Psoas muscle (tissue), 8 donors: ENCODE data around the gene PIP4K2C. TPM values are rescaled to one million over a fixed set of nuclear protein-coding genes. Genes with fewer than 3 reads are reported as not detected.

Experiments used
- ATAC-seq, 4 donors: fragments of 200-7000 bp; cut with Tn5 transposase; one replicate each; pipeline ENCODE4 v1.9.1; 2020; ENCODE audit warnings: moderate library complexity in 3 of 4, mild to moderate bottlenecking in 2 of 4
- DNase-seq, 2 donors: peaks; one replicate each; pipeline ENCODE4 v3.0.0-alpha.2; 2020
- H3K27ac ChIP-seq: fragments of 200-600 bp; one replicate; pipeline ENCODE4 v1.8.0; 2022
- H3K27me3 ChIP-seq, 3 donors: fragments of 200-600 bp in 1 of 3; one replicate each; pipeline versions ENCODE4 v1.6.1 to v1.8.0; 2013 to 2022; ENCODE audit warnings: low read length in 2 of 3, mild to moderate bottlenecking in 2 of 3, moderate library complexity in 1 of 3; ENCODE audit not compliant: insufficient read depth in 3 of 3
- H3K36me3 ChIP-seq, 2 donors: fragments of 200-600 bp in 1 of 2; one replicate each; pipeline versions ENCODE4 v1.6.1 to v1.8.0; 2013 to 2022; ENCODE audit warnings: low read depth in 1 of 2, mild to moderate bottlenecking in 1 of 2, moderate library complexity in 1 of 2; ENCODE audit not compliant: insufficient read depth in 1 of 2
- H3K4me1 ChIP-seq: fragments of 200-600 bp; one replicate; pipeline ENCODE4 v1.8.0; 2022
- H3K4me3 ChIP-seq: fragments of 200-600 bp; one replicate; pipeline ENCODE4 v1.8.0; 2022; ENCODE audit warnings: mild to moderate bottlenecking
- H3K9me3 ChIP-seq: fragments of 200-600 bp; one replicate; pipeline ENCODE4 v1.8.0; 2022
- WGBS, 3 donors: extraction: QIAGEN DNeasy Blood & Tissue Kit; methylation state at CpG; one replicate each; pipeline versions ENCODE4 v1.1.6 to v1.1.7; 2013; 5-methylcytosine and 5-hydroxymethylcytosine counted together
- intact Hi-C, 2 donors: fragments of 100-400 bp; cut with DNase I; formaldehyde crosslinking; loops; one replicate each; pipeline versions ENCODE4 v1.11.0 to v1.14.2; 2022
- polyA plus RNA-seq, 3 donors: library from polyadenylated mRNA; stranded (reverse); fragments of 200-250 nt; gene quantifications; one replicate each; pipeline ENCODE4 v1.2.3, GENCODE V29; 2013
- total RNA-seq, 4 donors: library from RNA; stranded (reverse); fragmentation: NEBNext Ultra II Directional in 2 of 4; extraction: Animal tissue kit (Norgen Biotek cat#: 25700) in 2 of 4; gene quantifications; one replicate each; pipeline versions ENCODE4 v1.2.1 to v1.2.4, GENCODE V29; 2021 to 2023
- TF ChIP-seq, protein P1 (sequence below): fragments of 200-600 bp; IDR thresholded peaks from one replicate; pipeline ENCODE4 v1.8.0; 2022; ENCODE audit warnings: antibody characterized with exemption
- donor health status: healthy with polysubstance abuse.
- donor health status: DM: no; HTN: no; CAD: no; lungs with moderate emphysema.
- donor health status: Bipolar disorder and iron deficiency.
- donor health status: healthy.
- donor health status: DM: yes; HTN: yes; CAD: no.
- donor health status: DM: no; HTN: no; CAD: no.
- donor health status: DM: no; HTN: no; CAD: no.
- donor health status: DM: yes; HTN: yes; CAD: no.

Gene PIP4K2C
- total and polyA plus RNA-seq, 7 donors: 7.7 to 16.4 (median 10.1) TPM

DNA sequence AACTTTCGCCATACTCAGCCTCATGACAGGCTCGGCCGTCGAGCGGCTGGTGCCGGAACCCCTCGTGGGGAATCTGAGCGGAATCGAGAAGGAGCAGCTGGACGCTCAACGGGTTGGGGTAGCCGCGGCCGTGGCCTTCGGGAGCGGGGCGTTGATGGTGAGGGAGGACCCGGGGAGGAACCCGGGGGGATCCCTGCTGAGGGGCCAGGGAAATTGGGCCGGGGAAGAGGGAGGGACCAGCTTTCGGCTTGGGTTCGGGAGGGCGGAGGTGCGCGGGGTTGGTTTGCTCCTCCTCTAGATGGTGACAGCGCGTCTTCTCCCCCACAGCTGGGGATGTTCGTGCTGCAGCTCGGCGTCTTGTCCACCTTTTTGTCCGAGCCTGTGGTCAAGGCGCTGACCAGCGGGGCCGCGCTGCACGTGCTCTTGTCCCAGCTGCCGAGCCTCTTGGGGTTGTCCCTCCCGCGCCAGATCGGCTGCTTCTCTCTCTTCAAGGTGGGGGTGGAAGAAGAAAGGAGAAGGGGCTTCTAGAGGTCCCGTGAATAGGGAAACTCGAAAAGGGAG lies 30.0 kb downstream of the PIP4K2C start:
- intact Hi-C loops: loop anchor here (1.0 to 10.0 kb wide), 4 partner anchors 37 to 159 kb away; no protein-coding TSS in a partner anchor
- Histone ChIP-seq H3K27ac (no peak overlapping the region), H3K36me3 (no peaks in the 10 kb centered on the region), H3K27me3 (peaks cover 0 to 64% (median 12%) of the 10 kb centered on the region in 3 donors), H3K4me3 (peak overlapping the region; percentile 61), H3K4me1 (peaks cover 7% of the 10 kb centered on the region), H3K9me3 (no peaks in the 10 kb centered on the region)
- TF ChIP-seq, protein P1, sequence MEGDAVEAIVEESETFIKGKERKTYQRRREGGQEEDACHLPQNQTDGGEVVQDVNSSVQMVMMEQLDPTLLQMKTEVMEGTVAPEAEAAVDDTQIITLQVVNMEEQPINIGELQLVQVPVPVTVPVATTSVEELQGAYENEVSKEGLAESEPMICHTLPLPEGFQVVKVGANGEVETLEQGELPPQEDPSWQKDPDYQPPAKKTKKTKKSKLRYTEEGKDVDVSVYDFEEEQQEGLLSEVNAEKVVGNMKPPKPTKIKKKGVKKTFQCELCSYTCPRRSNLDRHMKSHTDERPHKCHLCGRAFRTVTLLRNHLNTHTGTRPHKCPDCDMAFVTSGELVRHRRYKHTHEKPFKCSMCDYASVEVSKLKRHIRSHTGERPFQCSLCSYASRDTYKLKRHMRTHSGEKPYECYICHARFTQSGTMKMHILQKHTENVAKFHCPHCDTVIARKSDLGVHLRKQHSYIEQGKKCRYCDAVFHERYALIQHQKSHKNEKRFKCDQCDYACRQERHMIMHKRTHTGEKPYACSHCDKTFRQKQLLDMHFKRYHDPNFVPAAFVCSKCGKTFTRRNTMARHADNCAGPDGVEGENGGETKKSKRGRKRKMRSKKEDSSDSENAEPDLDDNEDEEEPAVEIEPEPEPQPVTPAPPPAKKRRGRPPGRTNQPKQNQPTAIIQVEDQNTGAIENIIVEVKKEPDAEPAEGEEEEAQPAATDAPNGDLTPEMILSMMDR: no peak
- ATAC-seq: peak; percentile 2 to 50 (median 20)
- WGBS, 3 donors: 2 to 5% (median 3%) methylated on average over 42 of the region's 42 CpGs
- DNase-seq: peak; percentile 24 to 66

DNA sequence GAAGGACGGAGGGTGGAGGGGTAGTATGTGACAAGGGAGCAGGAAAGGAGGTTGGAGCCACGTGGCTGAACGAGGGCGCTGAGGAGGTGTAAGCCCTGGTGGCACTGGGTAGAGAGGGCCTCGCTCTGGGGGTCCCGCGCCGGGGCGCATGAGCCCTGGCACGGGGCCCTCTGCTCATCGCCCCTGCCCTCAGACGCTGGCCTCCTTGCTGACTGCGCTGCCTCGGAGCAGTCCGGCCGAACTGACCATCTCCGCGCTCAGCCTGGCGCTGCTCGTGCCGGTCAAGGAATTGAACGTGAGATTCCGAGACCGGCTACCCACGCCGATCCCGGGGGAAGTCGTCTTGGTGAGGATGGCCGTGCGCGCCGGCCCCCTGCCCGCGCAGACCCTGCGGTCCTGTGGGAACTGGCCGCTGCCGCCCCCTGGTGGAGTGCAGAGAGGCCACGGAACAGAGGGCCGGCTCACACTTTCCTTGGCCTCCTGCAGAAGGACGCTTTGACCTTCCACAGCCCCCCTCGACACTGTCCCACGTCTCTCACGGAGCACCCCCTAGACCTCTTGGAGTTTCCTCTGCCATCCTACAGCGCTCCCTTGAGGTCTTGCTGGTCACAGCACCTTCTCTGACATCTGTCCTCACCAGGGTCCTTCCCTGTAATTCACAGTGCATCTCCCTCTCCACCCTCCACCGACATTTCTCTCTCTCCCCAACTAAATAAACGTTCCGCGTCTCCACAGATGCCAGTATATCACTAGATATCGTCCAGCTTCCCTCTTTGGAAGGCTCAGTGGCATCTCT lies 30.7 kb downstream of the PIP4K2C start:
- intact Hi-C loops: loop anchor here (1.0 to 10.0 kb wide), 4 partner anchors 37 to 159 kb away; no protein-coding TSS in a partner anchor
- Histone ChIP-seq H3K36me3 (peaks cover 0 to 4% of the 10 kb centered on the region in 2 donors), H3K27me3 (peaks cover 0 to 64% (median 12%) of the 10 kb centered on the region in 3 donors), H3K4me3 (peak overlapping the region; percentile 61), H3K27ac (no peak overlapping the region), H3K4me1 (peaks cover 7% of the 10 kb centered on the region), H3K9me3 (no peaks in the 10 kb centered on the region)
- TF ChIP-seq, protein P1: peak; percentile 91
- 1 to 2% (median 2%) methylated on average over 45 to 49 of the region's 49 CpGs for WGBS, 3 donors
- ATAC-seq (peak; percentile 78 to 85 (median 82)), DNase-seq (peak; percentile 64 to 81)

DNA sequence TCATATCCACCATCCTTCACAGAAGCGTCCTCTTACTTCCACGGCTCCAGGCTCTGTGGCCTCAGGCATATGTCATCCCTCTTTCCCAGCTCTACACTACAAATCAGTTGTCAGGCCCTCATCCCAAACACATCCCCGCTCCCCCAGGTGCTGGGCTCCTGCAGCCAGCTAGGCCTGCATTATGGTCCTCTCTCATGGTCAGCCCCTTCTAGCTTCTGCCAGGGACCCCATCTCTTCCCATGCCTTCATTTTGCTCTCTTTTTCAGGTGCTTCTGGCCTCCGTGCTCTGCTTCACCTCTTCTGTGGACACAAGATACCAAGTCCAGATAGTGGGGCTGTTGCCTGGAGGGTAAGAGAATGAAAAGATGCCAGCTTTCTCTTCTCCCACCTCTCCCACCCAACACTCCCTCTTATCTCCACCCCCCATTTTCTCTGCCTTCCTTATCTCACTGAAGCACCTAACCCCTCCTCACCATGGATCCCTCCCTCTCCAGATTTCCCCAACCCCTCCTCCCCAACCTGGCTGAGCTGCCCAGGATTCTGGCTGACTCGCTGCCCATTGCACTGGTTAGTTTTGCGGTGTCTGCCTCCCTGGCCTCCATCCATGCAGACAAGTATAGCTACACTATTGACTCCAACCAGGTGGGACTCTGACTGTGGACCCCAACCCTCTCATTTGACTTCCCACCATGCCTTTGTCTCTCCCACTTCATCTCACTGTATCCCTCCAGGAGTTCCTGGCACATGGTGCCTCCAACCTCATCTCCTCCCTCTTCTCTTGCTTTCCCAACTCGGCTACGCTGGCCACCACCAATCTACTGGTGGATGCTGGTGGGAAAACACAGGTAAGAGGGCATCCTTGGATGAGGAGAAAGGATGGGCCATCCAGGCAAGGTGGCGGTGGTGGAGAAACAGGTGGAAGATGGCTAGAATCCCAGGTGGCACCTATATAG lies 31.6 kb downstream of the PIP4K2C start:
- H3K27ac ChIP-seq: no peak overlapping the region
- no peak overlapping the region for H3K4me3 ChIP-seq
- TF ChIP-seq, protein P1: no peak
- H3K27me3 ChIP-seq: peaks cover 0 to 59% (median 12%) of the 10 kb centered on the region in 3 donors
- ATAC-seq (no peak), DNase-seq (no peak)
- no peaks in the 10 kb centered on the region for H3K9me3 ChIP-seq
- intact Hi-C loops: loop anchor here (5.0 to 10.0 kb wide), 2 partner anchors 158 to 160 kb away; no protein-coding TSS in a partner anchor
- peaks cover 0 to 9% of the 10 kb centered on the region in 2 donors for H3K36me3 ChIP-seq
- 85% methylated on average over 9 of the region's 9 CpGs for WGBS, 3 donors
- peaks cover 7% of the 10 kb centered on the region for H3K4me1 ChIP-seq

DNA sequence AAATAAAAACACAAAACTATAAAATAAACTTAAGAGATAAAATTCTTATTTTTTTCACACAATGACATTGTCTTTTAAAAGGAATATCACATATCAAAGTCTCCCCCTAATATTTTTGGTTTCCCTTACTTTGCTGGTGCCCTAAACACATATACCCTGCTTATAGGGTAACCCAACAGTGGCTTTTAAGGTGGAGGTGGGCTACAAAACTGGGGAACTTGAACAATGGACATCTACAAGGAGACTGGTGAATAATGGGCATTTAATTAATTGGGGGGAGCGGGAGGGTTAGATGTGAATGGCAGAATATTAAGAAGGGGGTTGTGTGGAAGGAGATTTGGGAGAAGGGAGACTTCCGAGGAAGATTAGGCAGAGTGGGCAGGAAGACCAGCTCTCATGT lies 32.4 kb downstream of the PIP4K2C start:
- WGBS, 3 donors: 73 to 84% (median 81%) methylated on average over 2 of the region's 2 CpGs
- no peaks in the 10 kb centered on the region for H3K9me3 ChIP-seq
- TF ChIP-seq, protein P1: no peak
- peaks cover 7% of the 10 kb centered on the region for H3K4me1 ChIP-seq
- no peak overlapping the region for H3K27ac ChIP-seq
- ATAC-seq (no peak), DNase-seq (no peak)
- H3K4me3 ChIP-seq: no peak overlapping the region
- peaks cover 0 to 56% (median 13%) of the 10 kb centered on the region in 3 donors for H3K27me3 ChIP-seq
- H3K36me3 ChIP-seq: peaks cover 0 to 17% of the 10 kb centered on the region in 2 donors
- intact Hi-C loops: loop anchor here (5.0 to 10.0 kb wide), 2 partner anchors 159 to 161 kb away; no protein-coding TSS in a partner anchor
